A204.1 (cell line): Measurements from ENCODE around the gene PUS3.

Source experiments
- FAIRE-seq: peaks from 2 replicates; lab custom pipeline; 2012; peaks lifted over from hg19 to GRCh38; lab: Jason Lieb, UNC

Gene PUS3

DNA sequence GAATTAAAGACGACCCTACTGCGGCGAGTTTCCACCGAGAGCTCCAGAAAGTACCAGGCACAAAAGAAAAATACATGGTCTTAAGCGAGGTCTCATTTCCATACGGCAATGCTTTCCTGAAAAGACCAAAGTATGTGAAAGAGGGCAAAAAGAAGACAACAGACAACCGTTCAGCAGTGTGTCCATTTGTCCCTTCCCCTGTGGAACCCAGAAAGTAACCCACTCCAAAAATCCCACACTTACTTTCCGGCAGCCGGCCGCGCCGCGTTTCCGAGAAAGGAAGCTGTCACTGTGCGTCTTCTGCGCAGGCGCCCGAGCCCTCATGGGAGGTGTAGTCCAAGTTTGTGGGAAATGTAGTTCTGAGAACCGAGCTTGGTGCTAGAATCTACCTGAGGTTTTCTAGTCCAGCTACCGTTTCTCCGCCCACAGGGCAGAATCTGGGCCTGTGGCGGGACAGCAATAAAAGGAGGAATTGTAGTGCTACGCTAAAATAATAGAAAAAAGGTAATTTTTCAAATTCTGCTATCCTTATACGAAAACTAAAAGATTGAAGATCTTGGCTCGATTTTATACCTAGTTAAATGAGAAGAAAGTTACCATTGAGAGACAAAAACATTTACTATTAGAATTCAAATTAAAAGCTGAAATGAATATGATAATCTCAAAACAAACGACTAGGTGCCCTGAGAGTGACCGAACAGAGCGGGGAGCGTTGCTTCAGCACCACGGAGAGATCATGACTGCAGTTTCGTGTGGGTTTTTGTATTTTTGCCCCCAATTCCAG, at the start of gene PUS3:
TSS of gene PUS3 (minus strand) at position 280 of the 784 bp plus-strand sequence. CDS start 6,922 bp downstream, outside the sequence.
- FAIRE-seq, result peak; percentile 35

- FAIRE-seq, result no peak
Observed at GRCh38 chr11:125952559-125952958, 49.6 kb upstream of the PUS3 start.

- no peak for FAIRE-seq
Observed at GRCh38 chr11:125951731-125952130, 48.7 kb upstream of the PUS3 start.

DNA sequence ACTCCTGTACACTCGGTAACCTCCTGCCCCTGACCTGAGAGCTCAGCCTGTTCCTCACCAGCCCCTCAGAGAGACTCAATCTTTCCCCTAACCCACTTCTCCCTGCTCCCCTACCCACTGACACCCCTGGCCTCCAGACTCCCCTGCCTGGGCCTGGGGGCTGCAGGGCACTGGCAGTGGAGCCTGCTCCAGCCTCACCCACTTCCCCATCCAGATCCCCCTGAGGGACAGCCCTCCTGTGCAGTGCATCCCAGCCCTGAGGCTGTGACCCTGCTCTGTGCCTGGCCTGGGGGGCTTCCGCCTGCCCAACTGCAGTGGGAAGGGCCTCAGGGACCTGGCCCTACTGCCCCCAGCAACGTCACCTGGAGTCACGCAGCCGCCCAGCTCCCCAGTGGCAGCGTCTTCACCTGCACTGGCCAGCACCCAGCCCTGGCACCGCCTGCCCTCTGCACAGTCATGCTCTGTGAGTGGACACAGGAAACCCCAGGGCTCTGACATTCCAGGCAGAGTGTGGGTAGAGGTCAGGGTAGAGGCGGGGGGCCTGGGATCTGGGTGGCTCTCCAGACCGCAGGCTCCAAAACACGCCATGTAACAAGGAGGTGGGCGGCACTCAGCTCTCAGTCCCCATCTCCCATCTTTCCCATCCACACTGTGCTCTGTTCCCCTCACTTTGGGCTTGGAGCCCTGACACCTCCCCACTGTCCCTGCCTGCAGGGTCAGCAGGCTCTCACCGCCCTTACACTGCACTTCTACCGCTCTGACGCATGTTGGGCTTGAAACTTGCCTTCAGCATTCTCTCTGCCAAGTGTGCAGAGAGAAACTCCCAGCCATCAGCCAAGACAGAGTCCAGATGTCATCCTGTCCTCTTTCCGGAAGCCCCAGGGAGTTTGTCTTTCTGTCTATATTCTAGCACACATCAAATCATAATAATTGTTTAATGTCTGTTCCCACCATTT, 48.0 kb upstream of the PUS3 start:
- FAIRE-seq, result no peak

- FAIRE-seq, result no peak
Observed at GRCh38 chr11:125950178-125950490, 47.1 kb upstream of the PUS3 start.

- FAIRE-seq, result no peak
Observed at GRCh38 chr11:125949271-125950177, 46.5 kb upstream of the PUS3 start.

GRCh38 chr11:125948278-125949051, 45.5 kb upstream of the PUS3 start:
- no peak for FAIRE-seq

- no peak for FAIRE-seq
Observed at GRCh38 chr11:125947419-125948277, 44.6 kb upstream of the PUS3 start.

GRCh38 chr11:125946712-125947418, 43.9 kb upstream of the PUS3 start:
- FAIRE-seq, result no peak

- FAIRE-seq, result no peak
Observed at GRCh38 chr11:125945797-125946520, 43.0 kb upstream of the PUS3 start, which contains the start of gene VSIG10L2. Gene VSIG10L2, plus strand, starts transcription at chr11:125946044. Its CDS starts 12 bp downstream, at chr11:125946056.

GRCh38 chr11:125945011-125945796, 42.2 kb upstream of the PUS3 start:
- no peak for FAIRE-seq

- FAIRE-seq, result no peak
Observed at GRCh38 chr11:125944350-125945010, 41.5 kb upstream of the PUS3 start.

DNA sequence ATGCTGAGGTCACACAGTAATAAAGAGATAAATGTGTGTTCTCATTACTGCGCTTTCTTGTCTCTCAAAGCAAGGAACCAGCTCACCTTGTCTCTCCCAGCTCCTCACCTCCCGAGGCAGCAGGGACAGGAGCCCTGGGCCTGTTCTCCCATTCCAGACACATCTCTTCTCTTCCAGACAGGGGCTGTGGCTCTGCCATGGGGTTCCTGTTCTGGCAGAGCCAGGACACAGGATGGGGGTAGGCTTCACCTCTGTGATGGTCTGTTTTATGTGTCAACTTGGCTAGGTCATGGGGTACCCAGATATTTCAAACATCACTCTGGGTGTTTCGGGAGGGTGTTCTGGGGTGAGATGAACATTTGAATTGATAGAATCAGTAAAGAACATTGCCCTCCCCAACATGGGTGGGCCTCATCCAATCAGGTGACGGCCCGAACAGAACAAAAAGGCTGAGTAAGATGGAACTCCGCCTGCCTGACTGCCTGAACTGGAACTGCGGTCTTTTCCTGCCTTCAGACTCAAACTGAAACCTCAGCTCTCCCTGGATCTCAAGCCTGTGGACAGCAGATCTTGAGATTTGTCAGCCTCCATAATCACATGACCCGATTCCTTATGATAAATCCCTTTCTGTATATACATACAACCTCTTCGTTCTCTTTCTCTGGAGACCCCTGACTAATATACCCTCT, 40.8 kb upstream of the PUS3 start:
- FAIRE-seq, result no peak

DNA sequence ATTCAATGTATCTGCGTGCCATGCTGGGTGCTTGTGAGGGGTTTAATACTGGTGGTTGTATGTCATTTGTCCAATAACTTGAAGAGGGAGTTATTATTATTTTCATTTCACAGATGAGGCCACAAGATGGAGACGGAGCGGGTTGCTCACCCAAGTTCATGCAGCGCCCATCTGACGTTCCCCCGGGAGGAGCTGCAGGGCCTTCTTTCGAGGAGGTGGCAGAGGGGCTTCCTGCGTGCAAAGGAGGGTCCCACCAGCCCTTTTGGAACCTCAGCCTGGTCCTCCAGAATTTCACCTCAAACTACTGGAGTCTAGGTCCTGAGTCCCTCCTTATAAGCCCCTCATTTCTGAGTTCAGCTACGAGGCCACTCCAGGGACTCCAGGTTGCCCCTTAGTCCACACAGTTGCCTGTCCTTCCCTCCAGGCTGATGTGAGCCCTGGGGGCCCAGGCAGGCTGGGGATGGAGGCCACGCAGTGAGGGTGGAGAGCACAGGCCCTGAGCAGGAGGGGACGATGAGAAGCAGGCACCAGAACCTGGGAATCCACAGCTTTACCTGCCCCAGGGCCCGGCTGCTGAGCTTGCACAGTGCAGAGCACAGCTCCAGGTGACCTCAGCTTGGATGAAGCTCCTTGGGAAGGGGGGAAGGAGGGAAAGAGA, 39.9 kb upstream of the PUS3 start:
- no peak for FAIRE-seq

DNA sequence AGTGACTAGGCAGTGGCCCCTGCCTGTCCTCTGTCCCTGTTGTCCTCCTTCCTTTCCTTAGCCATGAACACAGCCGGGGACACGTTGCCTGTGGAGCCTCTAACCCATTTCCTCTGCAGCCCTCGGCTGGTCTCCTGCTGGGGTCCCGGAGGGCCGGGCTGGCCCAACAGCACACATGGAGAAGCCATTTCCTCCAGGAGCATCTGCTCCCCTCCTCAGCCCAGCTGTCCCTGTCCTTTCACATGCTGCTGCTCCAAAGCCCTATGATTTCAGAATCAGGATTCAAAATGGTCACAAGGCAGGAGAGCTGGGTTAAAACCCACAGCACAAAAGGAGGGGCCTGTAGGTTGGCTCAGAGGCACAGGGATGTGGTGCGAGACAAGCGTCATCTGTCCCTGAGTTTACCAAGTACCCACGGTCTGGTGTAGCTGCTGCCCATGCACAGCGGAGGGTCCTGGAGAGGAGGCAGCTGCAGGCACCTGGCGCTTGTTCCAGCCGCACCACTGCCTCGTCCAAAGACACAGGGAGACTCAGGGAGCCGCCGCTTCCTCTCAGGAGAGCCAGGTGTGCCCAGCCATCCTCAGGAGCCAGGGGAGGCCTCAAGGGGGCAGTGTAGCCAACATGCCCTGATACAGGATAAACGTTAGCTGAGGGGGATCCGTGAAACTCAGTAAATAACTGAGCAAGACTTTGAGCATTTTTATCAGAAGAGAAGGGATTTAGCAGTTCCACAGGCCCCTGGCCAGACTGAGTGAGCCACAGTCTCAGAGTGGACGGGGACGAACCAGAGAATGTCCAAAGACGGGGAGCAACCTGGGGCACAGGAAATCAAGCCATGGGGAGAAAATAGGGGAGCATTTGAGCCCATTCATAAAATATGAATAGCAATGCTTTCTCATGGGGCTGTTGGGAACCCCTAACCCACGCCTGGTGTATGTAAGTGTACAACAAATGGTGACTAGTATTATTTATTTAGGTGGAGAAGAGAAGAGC, 38.9 kb upstream of the PUS3 start:
- FAIRE-seq, result no peak
